CD14-positive monocyte (primary cell): Measurements from ENCODE around the gene PTPRE. TPM values are rescaled to one million over a fixed set of nuclear protein-coding genes. Genes with fewer than 3 reads are reported as not detected.
A peak's percentile ranks its signal among the peaks of the same experiment; 100 is the strongest.

Experiments used
- DNase-seq, 3 donors: peaks; one replicate each; pipeline ENCODE4 v3.0.0-alpha.2; 2011 to 2022
- H2AFZ ChIP-seq: 2 replicates; pipeline ENCODE4 v1.6.0; 2012; ENCODE audit warnings: mild to moderate bottlenecking, low read depth, low read length, inconsistent platforms; ENCODE audit not compliant: insufficient read depth, poor library complexity, severe bottlenecking
- H3K27ac ChIP-seq, 2 donors: 1 replicate in 1 of 2; 2 replicates in 1 of 2; pipeline ENCODE4 v1.5.1; 2012 to 2013; ENCODE audit warnings: low read length in 2 of 2, control low read depth in 1 of 2, inconsistent platforms in 1 of 2, low read depth in 1 of 2, mild to moderate bottlenecking in 1 of 2
- H3K27me3 ChIP-seq, 2 donors: one replicate each; pipeline versions ENCODE4 v1.6.0 to v1.6.1; 2011 to 2013; ENCODE audit warnings: low read length in 2 of 2; ENCODE audit not compliant: control insufficient read depth in 2 of 2, insufficient read depth in 2 of 2
- H3K36me3 ChIP-seq, 2 donors: replicated peaks in 1 of 2; 1 replicate in 1 of 2; 2 replicates in 1 of 2; pipeline versions ENCODE4 v1.5.1 to v1.6.1; 2012 to 2013; ENCODE audit warnings: low read length in 2 of 2, control low read depth in 1 of 2, inconsistent platforms in 1 of 2, mild to moderate bottlenecking in 1 of 2; ENCODE audit not compliant: insufficient read depth in 2 of 2, control insufficient read depth in 1 of 2
- H3K4me1 ChIP-seq, 2 donors: 1 replicate in 1 of 2; 2 replicates in 1 of 2; pipeline versions ENCODE4 v1.5.1 to v1.6.1; 2012 to 2013; ENCODE audit warnings: low read length in 2 of 2, control low read depth in 1 of 2, inconsistent platforms in 1 of 2, mild to moderate bottlenecking in 1 of 2, moderate library complexity in 1 of 2; ENCODE audit not compliant: insufficient read depth in 2 of 2, control insufficient read depth in 1 of 2
- H3K4me2 ChIP-seq: replicated peaks from 2 replicates; pipeline ENCODE3; 2012; ENCODE audit warnings: low read length, moderate library complexity, mild to moderate bottlenecking; ENCODE audit not compliant: poor library complexity, severe bottlenecking; ENCODE audit errors: extremely low read depth
- H3K4me3 ChIP-seq, 3 experiments: fragments of 200-600 bp in 1 of 3; sonication (generic) in 1 of 3; replicated peaks in 1 of 3; 1 replicate in 2 of 3; 2 replicates in 1 of 3; pipeline ENCODE4 v1.5.1; 2011 to 2013; ENCODE audit warnings: low read length in 3 of 3, mild to moderate bottlenecking in 3 of 3, control low read depth in 2 of 3, low read depth in 2 of 3, inconsistent platforms in 1 of 3, moderate library complexity in 1 of 3
- H3K79me2 ChIP-seq: 2 replicates; pipeline ENCODE4 v1.6.0; 2012; ENCODE audit warnings: mild to moderate bottlenecking, control low read depth, inconsistent platforms, low read length, moderate library complexity; ENCODE audit not compliant: insufficient read depth
- H3K9ac ChIP-seq: 2 replicates; pipeline ENCODE4 v1.6.0; 2017; ENCODE audit warnings: low read length, mild to moderate bottlenecking; ENCODE audit not compliant: insufficient read depth, poor library complexity, severe bottlenecking
- H3K9me3 ChIP-seq, 2 donors: replicated peaks in 1 of 2; 1 replicate in 1 of 2; 2 replicates in 1 of 2; pipeline versions ENCODE4 v1.5.1 to v1.6.1; 2012 to 2013; ENCODE audit warnings: low read length in 2 of 2, control low read depth in 1 of 2; ENCODE audit not compliant: control insufficient read depth in 1 of 2, insufficient read depth in 1 of 2
- H4K20me1 ChIP-seq: 2 replicates; pipeline ENCODE4 v1.6.0; 2012; ENCODE audit warnings: mild to moderate bottlenecking, low read length, control low read depth, moderate library complexity; ENCODE audit not compliant: insufficient read depth
- H3K27ac Mint-ChIP-seq, 7 donors: one replicate each; pipeline ENCODE4 v1.8.0; 2020; ENCODE audit warnings: mild to moderate bottlenecking in 7 of 7, mixed read lengths in 7 of 7, moderate library complexity in 6 of 7, inconsistent platforms in 2 of 7
- H3K27me3 Mint-ChIP-seq, 3 donors: one replicate each; pipeline ENCODE4 v1.8.0; 2021 to 2022; ENCODE audit warnings: low read depth in 3 of 3, mild to moderate bottlenecking in 3 of 3, mixed read lengths in 3 of 3, moderate library complexity in 3 of 3, inconsistent platforms in 1 of 3
- H3K36me3 Mint-ChIP-seq, 2 donors: one replicate each; pipeline ENCODE4 v1.8.0; 2020; ENCODE audit warnings: mixed read lengths in 2 of 2, inconsistent platforms in 1 of 2, mild to moderate bottlenecking in 1 of 2
- H3K4me1 Mint-ChIP-seq: one replicate; pipeline ENCODE4 v1.8.0; 2020; ENCODE audit warnings: mild to moderate bottlenecking, mixed read lengths
- H3K4me3 Mint-ChIP-seq, 2 donors: one replicate each; pipeline ENCODE4 v1.8.0; 2020; ENCODE audit warnings: mild to moderate bottlenecking in 2 of 2, mixed read lengths in 2 of 2, moderate library complexity in 1 of 2
- H3K9me3 Mint-ChIP-seq, 7 donors: one replicate each; pipeline ENCODE4 v1.8.0; 2020 to 2022; ENCODE audit warnings: mixed read lengths in 7 of 7, mild to moderate bottlenecking in 6 of 7, moderate library complexity in 6 of 7, inconsistent platforms in 2 of 7
- WGBS: methylation state at CpG from one replicate; pipeline ENCODE4 v1.1.5; 2013; ENCODE audit warnings: missing lambda C conversion rate; ENCODE audit not compliant: insufficient coverage; 5-methylcytosine and 5-hydroxymethylcytosine counted together
- intact Hi-C, 2 donors: fragments of 100-400 bp; cut with micrococcal nuclease; formaldehyde crosslinking; loops; one replicate each; pipeline versions ENCODE4 v1.15.0 to v1.15.1; 2023
- polyA plus RNA-seq, 3 donors: library from polyadenylated mRNA; depleted of rRNA in 1 of 3; unstranded in 2 of 3; stranded (reverse) in 1 of 3; fragments of 300-500 nt in 2 of 3; fragments of >200 nt in 1 of 3; fragmentation: Illumina TruSeq in 2 of 3; gene quantifications; 1 replicate in 2 of 3; 2 replicates in 1 of 3; pipeline ENCODE4 v1.2.3, GENCODE V29; 2012 to 2021
- TF ChIP-seq, protein P1 (sequence below): fragments of 200-600 bp; IDR thresholded peaks from one replicate; pipeline ENCODE4 v1.8.0; 2022; ENCODE audit warnings: antibody characterized with exemption, mild to moderate bottlenecking

Gene PTPRE
- polyA plus RNA-seq, 3 donors, result 95.2 to 271 (median 125) TPM

DNA sequence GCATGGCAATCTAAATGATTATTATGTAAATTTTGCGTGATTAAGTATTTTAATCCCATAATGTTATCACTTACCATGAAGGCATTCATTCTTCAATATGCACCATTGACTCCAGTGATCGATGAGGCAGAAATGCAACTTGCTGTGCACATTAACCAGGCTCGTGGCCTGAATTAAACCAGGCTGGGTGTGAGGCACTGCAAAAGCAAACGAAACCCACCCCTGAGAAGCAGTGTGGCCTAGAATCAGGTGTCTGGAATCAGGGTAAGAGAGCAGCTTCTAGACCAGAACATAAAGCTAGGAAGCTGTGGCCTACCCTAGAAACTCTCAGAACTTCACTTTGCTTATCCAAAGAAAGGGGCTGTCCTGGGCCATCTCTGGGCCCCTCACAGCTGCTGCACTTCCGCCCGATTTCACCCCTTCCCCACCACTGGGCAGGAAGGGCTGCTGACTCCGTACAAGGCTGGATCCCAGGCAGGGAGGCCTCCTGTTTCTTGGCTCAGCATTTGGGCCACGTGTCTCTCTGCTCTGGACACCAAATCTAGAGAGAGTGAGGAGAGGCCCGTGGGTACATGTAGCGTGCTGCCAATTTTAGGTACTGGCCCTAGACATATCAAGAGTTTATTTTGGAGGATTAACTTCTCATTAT, 4.4 kb downstream of the PTPRE start:
- peaks cover 7 to 8% of the 10 kb centered on the region in 2 donors for H3K9me3 ChIP-seq
- TF ChIP-seq, protein P1, sequence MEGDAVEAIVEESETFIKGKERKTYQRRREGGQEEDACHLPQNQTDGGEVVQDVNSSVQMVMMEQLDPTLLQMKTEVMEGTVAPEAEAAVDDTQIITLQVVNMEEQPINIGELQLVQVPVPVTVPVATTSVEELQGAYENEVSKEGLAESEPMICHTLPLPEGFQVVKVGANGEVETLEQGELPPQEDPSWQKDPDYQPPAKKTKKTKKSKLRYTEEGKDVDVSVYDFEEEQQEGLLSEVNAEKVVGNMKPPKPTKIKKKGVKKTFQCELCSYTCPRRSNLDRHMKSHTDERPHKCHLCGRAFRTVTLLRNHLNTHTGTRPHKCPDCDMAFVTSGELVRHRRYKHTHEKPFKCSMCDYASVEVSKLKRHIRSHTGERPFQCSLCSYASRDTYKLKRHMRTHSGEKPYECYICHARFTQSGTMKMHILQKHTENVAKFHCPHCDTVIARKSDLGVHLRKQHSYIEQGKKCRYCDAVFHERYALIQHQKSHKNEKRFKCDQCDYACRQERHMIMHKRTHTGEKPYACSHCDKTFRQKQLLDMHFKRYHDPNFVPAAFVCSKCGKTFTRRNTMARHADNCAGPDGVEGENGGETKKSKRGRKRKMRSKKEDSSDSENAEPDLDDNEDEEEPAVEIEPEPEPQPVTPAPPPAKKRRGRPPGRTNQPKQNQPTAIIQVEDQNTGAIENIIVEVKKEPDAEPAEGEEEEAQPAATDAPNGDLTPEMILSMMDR, result no peak
- Mint-ChIP-seq H3K4me3 (no peak overlapping the region), H3K27me3 (peaks cover 0 to 6% (median 2%) of the 10 kb centered on the region in 3 donors), H3K36me3 (peaks cover 38 to 46% of the 10 kb centered on the region in 2 donors), H3K9me3 (peaks cover 4 to 12% (median 7%) of the 10 kb centered on the region in 7 donors), H3K27ac (peak overlapping the region in 1 of 7 donors; percentile 36), H3K4me1 (peaks cover 49% of the 10 kb centered on the region)
- H2AFZ ChIP-seq, result no peak overlapping the region
- no peak overlapping the region for H3K4me2 ChIP-seq
- no peak overlapping the region for H3K4me3 ChIP-seq
- peaks cover 0 to 46% of the 10 kb centered on the region in 2 donors for H3K36me3 ChIP-seq
- DNase-seq, result no peak
- intact Hi-C loops, result no loop called here
- 97% methylated on average over 4 of the region's 10 CpGs for WGBS
- H4K20me1 ChIP-seq, result peaks cover 62% of the 10 kb centered on the region
- H3K27ac ChIP-seq, result no peak overlapping the region
- no peak overlapping the region for H3K9ac ChIP-seq
- H3K27me3 ChIP-seq, result no peaks in the 10 kb centered on the region
- H3K79me2 ChIP-seq, result peaks cover 91% of the 10 kb centered on the region
- H3K4me1 ChIP-seq, result peaks cover 25 to 28% of the 10 kb centered on the region in 2 donors

DNA sequence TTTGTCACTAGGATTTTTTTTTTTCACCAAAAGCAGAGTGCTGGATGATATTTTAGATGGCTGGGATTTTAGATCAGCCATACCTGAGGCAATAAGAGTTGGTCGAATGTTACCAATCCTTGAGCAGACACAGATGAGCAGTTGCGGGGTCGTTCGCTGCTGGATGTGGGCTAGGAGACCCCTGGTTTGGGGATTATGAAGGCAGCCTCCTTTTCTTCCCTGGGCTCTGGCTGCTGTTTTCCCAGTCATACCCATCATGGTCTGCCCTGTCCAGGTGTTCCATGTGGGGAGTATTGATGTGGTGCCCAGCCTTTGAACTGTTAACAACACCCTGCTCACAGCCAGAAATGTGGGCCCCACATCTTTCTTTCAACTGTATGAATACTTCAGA, 5.0 kb downstream of the PTPRE start:
- H2AFZ ChIP-seq, result no peak overlapping the region
- peaks cover 67% of the 10 kb centered on the region for H4K20me1 ChIP-seq
- no peak overlapping the region for H3K4me3 Mint-ChIP-seq
- peaks cover 6 to 14% (median 11%) of the 10 kb centered on the region in 7 donors for H3K9me3 Mint-ChIP-seq
- peaks cover 47% of the 10 kb centered on the region for H3K4me1 Mint-ChIP-seq
- peaks cover 12 to 13% of the 10 kb centered on the region in 2 donors for H3K9me3 ChIP-seq
- no peak overlapping the region for H3K4me3 ChIP-seq
- no peak for DNase-seq
- intact Hi-C loops, result no loop called here
- WGBS, result 97% methylated on average over 4 of the region's 4 CpGs
- no peak overlapping the region for H3K27ac ChIP-seq
- peaks cover 0 to 6% (median 2%) of the 10 kb centered on the region in 3 donors for H3K27me3 Mint-ChIP-seq
- peaks cover 96% of the 10 kb centered on the region for H3K79me2 ChIP-seq
- H3K9ac ChIP-seq, result no peak overlapping the region
- H3K36me3 Mint-ChIP-seq, result peaks cover 42 to 48% of the 10 kb centered on the region in 2 donors
- peaks cover 25 to 26% of the 10 kb centered on the region in 2 donors for H3K4me1 ChIP-seq
- no peaks in the 10 kb centered on the region for H3K27me3 ChIP-seq
- peaks cover 0 to 49% of the 10 kb centered on the region in 2 donors for H3K36me3 ChIP-seq
- H3K27ac Mint-ChIP-seq, result no peak overlapping the region
- TF ChIP-seq, protein P1, result no peak
- no peak overlapping the region for H3K4me2 ChIP-seq
